GM12801 (cell line): Measurements from ENCODE around the gene HTRA1.

Source experiments
- CTCF ChIP-seq: IDR thresholded peaks from one replicate; pipeline ENCODE4 v1.5.1; 2011; ENCODE audit warnings: control low read depth; ENCODE audit not compliant: insufficient read length; ENCODE audit errors: extremely low read depth

Gene HTRA1

GRCh38 chr10:122505885-122506645 is 44.7 kb downstream of the HTRA1 start:
- TF ChIP-seq CTCF, result no peak

- TF ChIP-seq CTCF, result no peak
Observed at GRCh38 chr10:122507616-122508015, 46.3 kb downstream of the HTRA1 start.

- no peak for TF ChIP-seq CTCF
Observed at GRCh38 chr10:122508021-122508420, 46.7 kb downstream of the HTRA1 start.

- no peak for TF ChIP-seq CTCF
Observed at GRCh38 chr10:122509323-122509722, 48.0 kb downstream of the HTRA1 start.

GRCh38 chr10:122510326-122510725 is 49.0 kb downstream of the HTRA1 start:
- TF ChIP-seq CTCF, result no peak

- no peak for TF ChIP-seq CTCF
Observed at GRCh38 chr10:122510736-122511135, 49.4 kb downstream of the HTRA1 start.

GRCh38 chr10:122513053-122513452 is 51.7 kb downstream of the HTRA1 start:
- no peak for TF ChIP-seq CTCF
